Endothelial cell (in vitro differentiated cells): Measurements from ENCODE around the gene ABCA6. TPM values are rescaled to one million over a fixed set of nuclear protein-coding genes. Genes with fewer than 3 reads are reported as not detected.

Source experiments
- DNase-seq: peaks from one replicate; pipeline ENCODE4 v3.0.0; 2021; ENCODE audit warnings: low spot score
- H3K27ac Mint-ChIP-seq: one replicate; pipeline ENCODE4 v1.8.0; 2021; ENCODE audit warnings: mixed read lengths, inconsistent platforms; ENCODE audit not compliant: unreplicated experiment
- H3K27me3 Mint-ChIP-seq: one replicate; pipeline ENCODE4 v1.8.0; 2021; ENCODE audit warnings: mild to moderate bottlenecking, moderate library complexity, mixed read lengths, inconsistent platforms; ENCODE audit not compliant: unreplicated experiment
- H3K36me3 Mint-ChIP-seq: one replicate; pipeline ENCODE4 v1.8.0; 2021; ENCODE audit warnings: mild to moderate bottlenecking, low read depth, mixed read lengths, inconsistent platforms; ENCODE audit not compliant: unreplicated experiment
- H3K4me1 Mint-ChIP-seq: one replicate; pipeline ENCODE4 v1.8.0; 2021; ENCODE audit warnings: mild to moderate bottlenecking, mixed read lengths, inconsistent platforms; ENCODE audit not compliant: unreplicated experiment
- H3K4me3 Mint-ChIP-seq: one replicate; pipeline ENCODE4 v1.8.0; 2021; ENCODE audit warnings: mild to moderate bottlenecking, mixed read lengths, inconsistent platforms; ENCODE audit not compliant: unreplicated experiment
- H3K9me3 Mint-ChIP-seq: one replicate; pipeline ENCODE4 v1.8.0; 2021; ENCODE audit warnings: mixed read lengths, inconsistent platforms; ENCODE audit not compliant: unreplicated experiment
- CTCF ChIP-seq: fragments of 200-600 bp; sonication (generic); IDR thresholded peaks from one replicate; pipeline ENCODE4 v1.5.0; 2021; ENCODE audit warnings: antibody characterized with exemption; ENCODE audit not compliant: unreplicated experiment
- total RNA-seq: library from RNA; stranded (reverse); fragmentation: NEBNext Ultra II Directional; extraction: Animal tissue kit (Norgen Biotek cat#: 25700); gene quantifications from one replicate; pipeline ENCODE4 v1.2.1, GENCODE V29; 2021; ENCODE audit not compliant: unreplicated experiment

The ABCA6 gene
- total RNA-seq, 1 donor from 2014 or later = 0.38 TPM

- H3K4me3 Mint-ChIP-seq = no peak overlapping the region
- no peak overlapping the region for H3K27ac Mint-ChIP-seq
- peaks cover 1% of the 10 kb centered on the region for H3K27me3 Mint-ChIP-seq
- H3K36me3 Mint-ChIP-seq = no peaks in the 10 kb centered on the region
- no peaks in the 10 kb centered on the region for H3K9me3 Mint-ChIP-seq
- no peak for DNase-seq
- H3K4me1 Mint-ChIP-seq = peaks cover 6% of the 10 kb centered on the region
- TF ChIP-seq CTCF = no peak
These were observed 53.0 kb downstream of the ABCA6 start for GRCh38 chr17:69088643-69089200.

GRCh38 chr17:69086641-69087040, 55.1 kb downstream of the ABCA6 start:
- no peak for TF ChIP-seq CTCF
- no peak for DNase-seq
- Mint-ChIP-seq H3K4me3 (no peak overlapping the region), H3K27ac (no peak overlapping the region), H3K27me3 (peaks cover 1% of the 10 kb centered on the region), H3K36me3 (peaks cover 12% of the 10 kb centered on the region), H3K9me3 (no peaks in the 10 kb centered on the region), H3K4me1 (peaks cover 6% of the 10 kb centered on the region)

- peak; percentile 86 for TF ChIP-seq CTCF
- Mint-ChIP-seq H3K4me1 (peaks cover 11% of the 10 kb centered on the region), H3K4me3 (no peak overlapping the region), H3K9me3 (no peaks in the 10 kb centered on the region), H3K36me3 (peaks cover 12% of the 10 kb centered on the region), H3K27ac (no peak overlapping the region), H3K27me3 (peaks cover 1% of the 10 kb centered on the region)
- peak; percentile 21 for DNase-seq
These were observed 56.8 kb downstream of the ABCA6 start for GRCh38 chr17:69084911-69085310.

- no peak overlapping the region for H3K4me3 Mint-ChIP-seq
- H3K36me3 Mint-ChIP-seq = peaks cover 12% of the 10 kb centered on the region
- no peak for DNase-seq
- peaks cover 17% of the 10 kb centered on the region for H3K4me1 Mint-ChIP-seq
- no peaks in the 10 kb centered on the region for H3K9me3 Mint-ChIP-seq
- peaks cover 1% of the 10 kb centered on the region for H3K27me3 Mint-ChIP-seq
- H3K27ac Mint-ChIP-seq = no peak overlapping the region
- no peak for TF ChIP-seq CTCF
These were observed 59.0 kb downstream of the ABCA6 start for GRCh38 chr17:69082696-69083095.

- H3K4me1 Mint-ChIP-seq = peaks cover 17% of the 10 kb centered on the region
- H3K36me3 Mint-ChIP-seq = peaks cover 12% of the 10 kb centered on the region
- no peak overlapping the region for H3K27ac Mint-ChIP-seq
- no peak for TF ChIP-seq CTCF
- H3K27me3 Mint-ChIP-seq = peaks cover 1% of the 10 kb centered on the region
- H3K9me3 Mint-ChIP-seq = no peaks in the 10 kb centered on the region
- H3K4me3 Mint-ChIP-seq = no peak overlapping the region
- no peak for DNase-seq
These were observed 62.8 kb downstream of the ABCA6 start for GRCh38 chr17:69078864-69079263.
